HepG2 (cell line): ENCODE data around the gene RER1. TPM values are rescaled to one million over a fixed set of nuclear protein-coding genes. Genes with fewer than 3 reads are reported as not detected.

Source experiments
- ATAC-seq: fragments of 200-7000 bp; cut with Tn5 transposase; 3 replicates; pipeline ENCODE4 v1.9.1; 2020; ENCODE audit warnings: mild to moderate bottlenecking, moderate library complexity
- BruUV-seq: library from RNA; stranded (reverse); fragments of 400-500 nt; replicated peaks from 2 replicates; lab custom pipeline; 2021; lab: Mats Ljungman, UMichigan
- CTCF ChIA-PET: fragments of 300-600 bp; formaldehyde crosslinking; extraction: SDS; loops from one replicate; lab custom pipeline; 2021; ENCODE audit warnings: low total read pairs, inconsistent platforms, low intra/inter-chr PET ratio; lab: Yijun Ruan, JAX
- POLR2A ChIA-PET: fragments of 350-600 bp; sonication (Branson Sonifier 250); formaldehyde crosslinking; loops from one replicate; lab custom pipeline; 2020; ENCODE audit warnings: antibody characterized with exemption, inconsistent platforms; lab: Yijun Ruan, JAX
- DNase-seq: peaks from one replicate; pipeline ENCODE4 v3.0.0-alpha.2; 2015; ENCODE audit warnings: low spot score
- FAIRE-seq: peaks from 3 replicates; lab custom pipeline; 2011; peaks lifted over from hg19 to GRCh38; lab: Jason Lieb, UNC
- H2AFZ ChIP-seq: one replicate; pipeline ENCODE4 v1.6.1; 2011; ENCODE audit warnings: low read length, inconsistent platforms
- H3K27ac ChIP-seq: fragments of 300-600 bp; 3 replicates; pipeline ENCODE4 v1.8.0; 2011; ENCODE audit warnings: mixed run types, mild to moderate bottlenecking, mixed read lengths, low read length, inconsistent platforms; ENCODE audit not compliant: insufficient read depth; ENCODE audit errors: extremely low read length
- H3K27me3 ChIP-seq, 2 experiments: fragments of 200-600 bp in 1 of 2; 2 replicates in 1 of 2; 3 replicates in 1 of 2; pipeline versions ENCODE4 v1.6.0 to v1.8.0; 2011; ENCODE audit warnings: low read length in 2 of 2, mild to moderate bottlenecking in 2 of 2, moderate library complexity in 2 of 2, inconsistent platforms in 1 of 2; ENCODE audit not compliant: insufficient read depth in 2 of 2, control insufficient read depth in 1 of 2
- H3K36me3 ChIP-seq, 2 experiments: fragments of 200-600 bp in 1 of 2; replicated peaks in 1 of 2; 2 replicates in 1 of 2; 3 replicates in 1 of 2; pipeline versions ENCODE4 v1.5.1 to v1.8.0; 2011; ENCODE audit warnings: low read length in 2 of 2, inconsistent platforms in 1 of 2; ENCODE audit not compliant: insufficient read depth in 2 of 2, control insufficient read depth in 1 of 2
- H3K4me1 ChIP-seq: 2 replicates; pipeline ENCODE4 v1.5.1; 2012; ENCODE audit warnings: low read length, inconsistent platforms; ENCODE audit not compliant: insufficient read depth
- H3K4me2 ChIP-seq: 2 replicates; pipeline ENCODE4 v1.6.0; 2011; ENCODE audit warnings: low read depth, low read length, inconsistent platforms
- H3K4me3 ChIP-seq, 3 experiments: fragments of 200-600 bp in 1 of 3; sonication (generic), shearing (Covaris generic) in 1 of 3; replicated peaks in 1 of 3; 2 replicates each; pipeline ENCODE4 v1.5.1; 2011 to 2016; ENCODE audit warnings: low read length in 3 of 3, inconsistent platforms in 2 of 3, low read depth in 2 of 3, mild to moderate bottlenecking in 2 of 3, control low read depth in 1 of 3, mixed read lengths in 1 of 3; ENCODE audit not compliant: insufficient read depth in 1 of 3
- H3K79me2 ChIP-seq: one replicate; pipeline ENCODE4 v1.6.1; 2011; ENCODE audit warnings: low read length, inconsistent platforms; ENCODE audit not compliant: insufficient read depth
- H3K9ac ChIP-seq: 2 replicates; pipeline ENCODE4 v1.6.0; 2011; ENCODE audit warnings: mild to moderate bottlenecking, low read depth, low read length, inconsistent platforms; ENCODE audit not compliant: insufficient read depth
- H3K9me3 ChIP-seq: 2 replicates; pipeline ENCODE4 v1.5.1; 2012; ENCODE audit warnings: mild to moderate bottlenecking, low read length
- H4K20me1 ChIP-seq: 2 replicates; pipeline ENCODE4 v1.6.0; 2011; ENCODE audit warnings: inconsistent platforms, mild to moderate bottlenecking, low read length, moderate library complexity; ENCODE audit not compliant: insufficient read depth
- AGO2 ChIP-seq: fragments of 200-400 bp; formaldehyde crosslinking; optimal IDR thresholded peaks from 2 replicates; pipeline ENCODE3; 2017; ENCODE audit warnings: mild to moderate bottlenecking, low read depth, low read length, moderate library complexity
- CBX1 ChIP-seq: IDR thresholded peaks from one replicate; pipeline ENCODE4 v1.6.1; 2016; ENCODE audit warnings: antibody characterized with exemption, low read depth
- EHMT2 ChIP-seq: fragments of 200-600 bp; sonication (generic); IDR thresholded peaks from 2 replicates; pipeline ENCODE4 v1.7.0; 2017; ENCODE audit warnings: antibody characterized with exemption, low read depth, low read length, borderline replicate concordance
- IKZF1 ChIP-seq: fragments of 450-650 bp; IDR thresholded peaks from 2 replicates; pipeline ENCODE4 v1.7.1; 2016
- NFE2 ChIP-seq: sonication (generic); formaldehyde crosslinking; IDR thresholded peaks from 2 replicates; pipeline ENCODE4 v1.4.0; 2020; ENCODE audit warnings: missing genetic modification reagents
- POLR2A ChIP-seq, 2 experiments: IDR thresholded peaks; 2 replicates each; pipeline ENCODE4 v1.6.1; 2011; ENCODE audit warnings: low read depth in 2 of 2, low read length in 2 of 2, mild to moderate bottlenecking in 1 of 2, moderate library complexity in 1 of 2; ENCODE audit not compliant: insufficient read depth in 1 of 2
- RBAK ChIP-seq: sonication (generic); formaldehyde crosslinking; IDR thresholded peaks from 2 replicates; pipeline ENCODE4 v1.5.1; 2020; ENCODE audit warnings: mild to moderate bottlenecking, missing genetic modification reagents
- RBFOX2 ChIP-seq: fragments of 200-400 bp; formaldehyde crosslinking; IDR thresholded peaks from 2 replicates; pipeline ENCODE4 v1.6.1; 2017; ENCODE audit warnings: low read depth, mild to moderate bottlenecking, low read length
- RBM22 ChIP-seq: fragments of 200-400 bp; formaldehyde crosslinking; optimal IDR thresholded peaks from 2 replicates; pipeline ENCODE3; 2017; ENCODE audit warnings: mild to moderate bottlenecking, low read length, moderate library complexity
- SKI ChIP-seq: fragments of 450-650 bp; IDR thresholded peaks from one replicate; pipeline ENCODE4 v1.6.1; 2018; ENCODE audit warnings: mild to moderate bottlenecking; ENCODE audit not compliant: partially characterized antibody
- SRY ChIP-seq: sonication (generic); formaldehyde crosslinking; IDR thresholded peaks from 2 replicates; pipeline ENCODE4 v1.8.0; 2022; ENCODE audit warnings: mild to moderate bottlenecking, missing genetic modification reagents
- TBX2 ChIP-seq: sonication (generic); formaldehyde crosslinking; IDR thresholded peaks from 2 replicates; pipeline ENCODE4 v1.5.0; 2020; ENCODE audit warnings: missing genetic modification reagents, mild to moderate bottlenecking, borderline replicate concordance
- THAP11 ChIP-seq: IDR thresholded peaks from 2 replicates; pipeline ENCODE4 v1.6.1; 2016; ENCODE audit warnings: missing biosample characterization, missing genetic modification reagents
- U2AF1 ChIP-seq: fragments of 200-400 bp; formaldehyde crosslinking; optimal IDR thresholded peaks from 2 replicates; pipeline ENCODE3; 2017; ENCODE audit warnings: mild to moderate bottlenecking, low read depth, low read length
- YEATS2 ChIP-seq: sonication (generic); formaldehyde crosslinking; IDR thresholded peaks from 2 replicates; pipeline ENCODE4 v1.4.0; 2020; ENCODE audit warnings: missing genetic modification reagents, borderline replicate concordance
- ZNF205 ChIP-seq: IDR thresholded peaks from 2 replicates; pipeline ENCODE4 v1.6.1; 2018; ENCODE audit warnings: missing biosample characterization, missing genetic modification reagents
- WGBS: methylation state at CpG from one replicate; pipeline ENCODE4 v1.1.6; 2017; ENCODE audit warnings: low lambda C conversion rate; 5-methylcytosine and 5-hydroxymethylcytosine counted together
- in situ Hi-C: cut with HindIII; loops from 2 replicates; pipeline ENCODE4 v1.10.0; 2017; ENCODE audit warnings: low pct_unique_long_range_greater_than_20kb; ENCODE audit not compliant: extremely low pct_ligation_motif_present
- intact Hi-C: fragments of 100-400 bp; cut with micrococcal nuclease; formaldehyde crosslinking; loops from one replicate; pipeline ENCODE4 v1.10.0; 2022; ENCODE audit not compliant: unreplicated experiment
- polyA plus RNA-seq, 8 experiments: library from polyadenylated mRNA; depleted of rRNA in 3 of 8; stranded (reverse) in 7 of 8; unstranded in 1 of 8; fragments of >200 nt; fragmentation: Illumina TruSeq in 4 of 8; extraction: Trizol in 4 of 8; gene quantifications; 2 replicates each; pipeline versions ENCODE4 v1.2.1 to v1.2.3, GENCODE V29; 2011 to 2016; ENCODE audit warnings: low read depth in 4 of 8, missing spikeins in 1 of 8, mixed read lengths in 1 of 8; ENCODE audit not compliant: insufficient read depth in 1 of 8
- total RNA-seq, 5 experiments: library from RNA; depleted of rRNA; stranded (reverse); fragments of >200 nt; fragmentation: Illumina TruSeq; extraction: Trizol; gene quantifications; 2 replicates each; pipeline ENCODE4 v1.2.3, GENCODE V29; 2016; ENCODE audit warnings: low read depth in 1 of 5

Gene RER1
- total and polyA plus RNA-seq, 2 of the 13 experiments (the other 11 are each of a cell fraction or from before 2014, with no cell fraction given), result 128 to 164 TPM

DNA sequence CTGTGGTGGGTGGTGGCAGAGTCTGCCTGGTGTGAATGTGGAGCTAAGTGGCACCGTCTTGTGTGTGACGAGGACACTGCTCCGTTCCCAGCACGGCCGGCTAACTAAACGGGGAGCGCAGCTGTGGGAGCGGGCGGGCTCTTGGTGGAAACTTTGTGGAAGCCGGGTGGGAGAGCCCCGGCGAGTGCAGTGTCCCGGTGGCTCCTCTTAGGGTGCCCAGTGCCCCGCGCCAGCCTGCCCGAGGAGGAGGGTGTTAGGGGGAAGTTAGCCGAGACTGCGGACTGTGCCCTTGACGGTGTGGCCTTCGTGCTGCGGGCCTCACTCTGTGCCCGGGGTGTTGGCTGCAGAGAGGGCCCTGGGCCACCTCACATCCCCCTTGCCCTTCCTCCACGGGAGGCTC is 10.8 kb downstream of the RER1 start (continued):
- no peak for TF ChIP-seq THAP11 (CRISPR knock-in tag)
- TF ChIP-seq IKZF1, result no peak
- no peak for TF ChIP-seq SRY
- peak; percentile 98 for TF ChIP-seq AGO2
- TF ChIP-seq EHMT2, result no peak
- no peak for TF ChIP-seq ZNF205 (CRISPR knock-in tag)
- no peak for TF ChIP-seq CBX1
- TF ChIP-seq NFE2, result no peak
- peak; percentile 59 for TF ChIP-seq RBM22
- no peak for TF ChIP-seq TBX2
- no peak for TF ChIP-seq SKI
- TF ChIP-seq U2AF1, result no peak
- TF ChIP-seq RBAK (CRISPR knock-in tag), result no peak
- 0 out of 4 replicates have a peak, but pooled peaks of 1 of the 2 experiments have one; percentile 18 for TF ChIP-seq POLR2A (IDR thresholded peaks at IDR 0.05; ENCODE audit: insufficient read depth in 1 of 2, low read depth in 2 of 2, low read length in 2 of 2)

DNA sequence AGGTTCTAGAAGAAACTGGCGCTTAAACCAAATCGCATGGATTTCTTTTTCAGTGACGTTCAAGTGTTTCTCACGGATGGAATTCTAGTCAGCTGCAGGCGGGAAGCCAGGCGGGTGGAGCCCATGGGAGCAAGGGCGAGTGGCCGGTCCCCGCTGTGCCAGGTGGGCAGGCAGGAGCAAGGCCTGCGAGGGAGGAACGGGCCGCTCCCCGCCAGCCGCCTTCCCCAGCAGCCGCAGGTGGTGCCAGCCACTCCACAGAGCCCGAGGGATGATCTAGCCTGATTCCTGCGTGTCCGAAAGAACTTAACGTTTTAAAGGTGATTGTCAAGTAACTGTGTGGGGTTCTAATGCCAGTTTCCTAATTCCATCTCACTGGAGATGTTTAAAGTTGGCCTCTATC is 11.6 kb downstream of the RER1 start:
- in situ Hi-C loops, result no loop called here
- no peak overlapping the region for H3K4me3 ChIP-seq
- no peaks in the 10 kb centered on the region for H3K79me2 ChIP-seq
- ATAC-seq, result no peak
- no peaks in the 10 kb centered on the region for H4K20me1 ChIP-seq
- BruUV-seq, result TSS peak; percentile 45
- ChIA-PET CTCF (no interaction called here), POLR2A (interaction anchor here (0.6 to 0.8 kb wide), 2 partner anchors 12 to 91 kb away, joined by 3 read pairs; partner anchors contain the start of genes MORN1 and RER1)
- no peak overlapping the region for H3K4me2 ChIP-seq
- H3K4me1 ChIP-seq, result no peaks in the 10 kb centered on the region
- no peak overlapping the region for H2AFZ ChIP-seq
- H3K9ac ChIP-seq, result no peak overlapping the region
- 99% methylated on average over 12 of the region's 19 CpGs for WGBS
- H3K36me3 ChIP-seq, result peaks cover 36 to 84% of the 10 kb centered on the region in 2 experiments
- H3K9me3 ChIP-seq, result no peaks in the 10 kb centered on the region
- H3K27ac ChIP-seq, result no peak overlapping the region
- no peak for DNase-seq
- no peaks in the 10 kb centered on the region for H3K27me3 ChIP-seq
- no peak for FAIRE-seq
- intact Hi-C loops, result no loop called here
- TF ChIP-seq YEATS2 (CRISPR knock-in tag) (no peak), RBFOX2 (peak; percentile 55; the same call in 1 of the 2 replicates), AGO2 (peak; percentile 84)
